ENCODE results near the gene TTLL5. TPM values are rescaled to one million over a fixed set of nuclear protein-coding genes. Genes with fewer than 3 reads are reported as not detected.

TTLL5 gene
- total and polyA plus RNA-seq, 2 of the 13 experiments (the other 11 are each of a cell fraction or from before 2014, with no cell fraction given): 11.8 to 18.8 TPM

GRCh38 chr14:75648066-75648838, 12.8 kb upstream of the TTLL5 start (continued):
- no peak for TF ChIP-seq FUBP1 (CRISPR knock-in tag; IDR thresholded peaks at IDR 0.05; ENCODE audit: borderline replicate concordance)
- TF ChIP-seq ZBTB14 (CRISPR knock-in tag; IDR thresholded peaks at IDR 0.05): no peak
- TF ChIP-seq HMGA1 (CRISPR knock-in tag; conservative IDR thresholded peaks at IDR 0.05): no peak
- TF ChIP-seq KLF9 (CRISPR knock-in tag; IDR thresholded peaks at IDR 0.05; ENCODE audit: low read depth): 0 out of 2 replicates have a peak, but pooled peaks have one; percentile 65
- no peak; the same call in 1 of the 2 replicates for TF ChIP-seq MEF2D (CRISPR knock-in tag; IDR thresholded peaks at IDR 0.05)
- 0 out of 2 replicates have a peak, but pooled peaks have one; percentile 48 for TF ChIP-seq ATF6 (CRISPR knock-in tag; conservative IDR thresholded peaks at IDR 0.05)
- peak; percentile 26; the same call in 1 of the 2 replicates for TF ChIP-seq ZNF724P (CRISPR knock-in tag; IDR thresholded peaks at IDR 0.05; ENCODE audit: borderline replicate concordance)
- peak; percentile 62; the same call in 1 of the 2 replicates for TF ChIP-seq NR0B2 (CRISPR knock-in tag; IDR thresholded peaks at IDR 0.05)
- peak; percentile 40 for TF ChIP-seq RAD21 (CRISPR knock-in tag; IDR thresholded peaks at IDR 0.05)
- TF ChIP-seq ZNF460 (CRISPR knock-in tag; IDR thresholded peaks at IDR 0.05; ENCODE audit: borderline replicate concordance): no peak; the same call in 1 of the 2 replicates
- peak; percentile 71; the same call in 1 of the 2 replicates for TF ChIP-seq ZNF615 (CRISPR knock-in tag; IDR thresholded peaks at IDR 0.05; ENCODE audit: borderline replicate concordance)
- TF ChIP-seq SRSF1 (optimal IDR thresholded peaks at IDR 0.05; ENCODE audit: low read depth, low read length): no peak
- no peak for TF ChIP-seq NR3C1 (CRISPR knock-in tag; IDR thresholded peaks at IDR 0.05)
- TF ChIP-seq ZNF549 (CRISPR knock-in tag; IDR thresholded peaks at IDR 0.05): no peak
- TF ChIP-seq AKNA (CRISPR knock-in tag; IDR thresholded peaks at IDR 0.05; ENCODE audit: borderline replicate concordance): no peak
- no peak for TF ChIP-seq ZNF569 (CRISPR knock-in tag; IDR thresholded peaks at IDR 0.05; ENCODE audit: borderline replicate concordance)
- peak; percentile 79 for TF ChIP-seq KDM1A (CRISPR knock-in tag; IDR thresholded peaks at IDR 0.05)
- peak; percentile 98 for TF ChIP-seq FOXJ3 (CRISPR knock-in tag; IDR thresholded peaks at IDR 0.05; ENCODE audit: borderline replicate concordance)
